ENCODE data around the gene CDH4. TPM values are rescaled to one million over a fixed set of nuclear protein-coding genes. Genes with fewer than 3 reads are reported as not detected.

CDH4 gene
- total and polyA plus RNA-seq, 2 donors (not counting 3 experiments of a cell fraction or from before 2014, with no cell fraction given) = 0.17 to 0.51 TPM

DNA sequence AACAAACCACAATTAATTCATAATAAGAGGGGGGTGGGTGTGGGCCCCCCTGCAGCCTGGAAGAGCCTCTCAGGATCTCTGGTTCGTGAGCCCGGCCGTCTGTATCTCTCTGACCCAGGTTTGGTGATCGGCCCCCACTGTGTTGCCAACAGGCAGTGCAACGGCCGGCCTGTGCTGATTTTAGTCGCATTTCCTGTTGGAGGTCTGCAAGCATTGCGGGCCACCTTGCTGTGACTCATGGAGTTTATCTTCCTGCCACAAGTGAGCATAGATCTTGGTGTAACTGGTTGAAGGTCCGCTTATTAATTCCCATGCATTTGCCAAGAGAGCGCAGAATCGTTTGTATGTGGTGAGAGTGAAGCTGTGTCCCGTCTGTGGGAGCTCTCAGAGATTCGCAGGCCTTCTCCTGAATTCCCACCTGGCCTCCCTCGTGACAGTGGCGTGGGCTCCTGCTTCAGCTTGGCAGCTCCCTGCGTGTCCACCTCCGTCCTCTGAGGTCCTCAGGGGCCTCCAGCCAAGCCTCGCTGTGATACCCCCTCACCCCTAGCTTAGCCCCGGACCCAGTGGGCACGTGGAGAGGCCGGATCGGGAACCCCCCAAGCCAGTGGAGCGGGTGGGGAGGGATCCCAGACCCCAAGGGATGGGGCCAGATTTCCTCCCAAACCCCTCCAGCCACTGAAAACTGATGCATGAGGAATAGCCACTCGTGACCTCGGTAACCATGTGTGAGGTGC lies 269.8 kb downstream of the CDH4 start:
- Histone ChIP-seq H3K27ac (ENCODE audit: insufficient read depth, low read depth, low read length) (no peak overlapping the region), H3K79me2 (ENCODE audit: control insufficient read depth, insufficient read depth, low read length) (no peaks in the 10 kb centered on the region), H3K4me1 (ENCODE audit: control insufficient read depth, extremely low read depth, insufficient read depth, low read length) (no peaks in the 10 kb centered on the region), H3K36me3 (ENCODE audit: control insufficient read depth in 2 of 2, extremely low read depth in 1 of 2, insufficient read depth in 2 of 2, low read length in 2 of 2) (no peaks in the 10 kb centered on the region), H3K27me3 (ENCODE audit: control insufficient read depth in 2 of 2, insufficient read depth in 2 of 2, low read length in 2 of 2) (no peaks in the 10 kb centered on the region), H3K9ac (replicated peaks; ENCODE audit: extremely low read depth, insufficient read depth, low read length) (no peak overlapping the region), H3K9me3 (replicated peaks; ENCODE audit: control insufficient read depth, insufficient read depth, low read length) (peaks cover 6% of the 10 kb centered on the region), H4K20me1 (replicated peaks; ENCODE audit: control insufficient read depth, extremely low read depth, insufficient read depth, low read length) (no peaks in the 10 kb centered on the region), H3K9me1 (replicated peaks; ENCODE audit: control insufficient read depth, extremely low read depth, insufficient read depth, low read length) (no peaks in the 10 kb centered on the region), H2AFZ (ENCODE audit: low read depth, low read length) (no peak overlapping the region), H3K4me2 (ENCODE audit: insufficient read depth, low read length) (no peak overlapping the region), H3K4me3 (replicated peaks in 1 of 3; ENCODE audit: insufficient read depth in 1 of 3, low read depth in 1 of 3, low read length in 3 of 3) (no peak overlapping the region)
- CTCF ChIA-PET = no interaction called here
- intact Hi-C loops (cut with micrococcal nuclease) (no loop called here), dilution Hi-C loops (cut with MboI; ENCODE audit: extremely low pct_ligation_motif_present, low sequenced_read_pairs) (no loop called here)
- TF ChIP-seq JUN (IDR thresholded peaks at IDR 0.05; ENCODE audit: borderline replicate concordance, insufficient read depth, insufficient read length, low read depth) = no peak
- no peak for TF ChIP-seq FOS (IDR thresholded peaks at IDR 0.05; ENCODE audit: borderline replicate concordance, insufficient read depth, low read length)
- no peak for TF ChIP-seq GATA2 (IDR thresholded peaks at IDR 0.05; ENCODE audit: insufficient read depth, insufficient read length, low read depth, low read length)
- TF ChIP-seq, protein P1, sequence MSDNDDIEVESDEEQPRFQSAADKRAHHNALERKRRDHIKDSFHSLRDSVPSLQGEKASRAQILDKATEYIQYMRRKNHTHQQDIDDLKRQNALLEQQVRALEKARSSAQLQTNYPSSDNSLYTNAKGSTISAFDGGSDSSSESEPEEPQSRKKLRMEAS (IDR thresholded peaks at IDR 0.05; ENCODE audit: insufficient read depth, insufficient read length) = no peak
- TF ChIP-seq POLR2A (IDR thresholded peaks at IDR 0.05; ENCODE audit: low read depth, low read length) = no peak
- no peak for TF ChIP-seq EZH2 (IDR thresholded peaks at IDR 0.05; ENCODE audit: borderline replicate concordance, low read depth, low read length, severe bottlenecking)
- TF ChIP-seq, protein P2, sequence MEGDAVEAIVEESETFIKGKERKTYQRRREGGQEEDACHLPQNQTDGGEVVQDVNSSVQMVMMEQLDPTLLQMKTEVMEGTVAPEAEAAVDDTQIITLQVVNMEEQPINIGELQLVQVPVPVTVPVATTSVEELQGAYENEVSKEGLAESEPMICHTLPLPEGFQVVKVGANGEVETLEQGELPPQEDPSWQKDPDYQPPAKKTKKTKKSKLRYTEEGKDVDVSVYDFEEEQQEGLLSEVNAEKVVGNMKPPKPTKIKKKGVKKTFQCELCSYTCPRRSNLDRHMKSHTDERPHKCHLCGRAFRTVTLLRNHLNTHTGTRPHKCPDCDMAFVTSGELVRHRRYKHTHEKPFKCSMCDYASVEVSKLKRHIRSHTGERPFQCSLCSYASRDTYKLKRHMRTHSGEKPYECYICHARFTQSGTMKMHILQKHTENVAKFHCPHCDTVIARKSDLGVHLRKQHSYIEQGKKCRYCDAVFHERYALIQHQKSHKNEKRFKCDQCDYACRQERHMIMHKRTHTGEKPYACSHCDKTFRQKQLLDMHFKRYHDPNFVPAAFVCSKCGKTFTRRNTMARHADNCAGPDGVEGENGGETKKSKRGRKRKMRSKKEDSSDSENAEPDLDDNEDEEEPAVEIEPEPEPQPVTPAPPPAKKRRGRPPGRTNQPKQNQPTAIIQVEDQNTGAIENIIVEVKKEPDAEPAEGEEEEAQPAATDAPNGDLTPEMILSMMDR (IDR thresholded peaks at IDR 0.05; ENCODE audit: extremely low read depth in 1 of 2, insufficient read depth in 1 of 2, low read depth in 1 of 2, low read length in 2 of 2) = no peak
- no peak for TF ChIP-seq MYC (IDR thresholded peaks at IDR 0.05; ENCODE audit: low read depth, low read length)
- no peak for TF ChIP-seq POLR2AphosphoS5 (IDR thresholded peaks at IDR 0.05; ENCODE audit: insufficient read depth, low read depth, low read length)
- POLR2A ChIA-PET = no interaction called here
- BruUV-seq (replicated peaks) = no TSS peak
- FAIRE-seq = no peak
- DNase-seq (ENCODE audit: low read depth, low spot score) = no peak

Measured in endothelial cell of umbilical vein (primary cell).